Spleen (tissue), 7 donors: ENCODE results near the gene SEMA3A.

Experiments used
- CTCF ChIP-seq, 11 experiments: fragments of 200-600 bp in 7 of 11; fragments of 450-650 bp in 4 of 11; sonication (generic) in 4 of 11; IDR thresholded peaks in 8 of 11; conservative IDR thresholded peaks in 3 of 11; 1 replicate in 7 of 11; 2 replicates in 4 of 11; pipeline versions ENCODE4 v1.4.0 to v1.8.0; 2016 to 2021; ENCODE audit warnings: antibody characterized with exemption in 11 of 11, inconsistent platforms in 4 of 11, mild to moderate bottlenecking in 1 of 11
- POLR2A ChIP-seq, 3 donors: fragments of 450-650 bp; IDR thresholded peaks; one replicate each; pipeline ENCODE4 v1.5.1; 2017; ENCODE audit warnings: antibody characterized with exemption in 3 of 3, mild to moderate bottlenecking in 1 of 3
- POLR2AphosphoS5 ChIP-seq, 3 donors: sonication (generic); formaldehyde crosslinking; IDR thresholded peaks; one replicate each; pipeline ENCODE4 v1.5.1; 2017; ENCODE audit warnings: antibody characterized with exemption in 3 of 3
- donor health status: DM: no; HTN: no; CAD: no; lungs with moderate emphysema.
- donor health status: DM: no; HTN: no; CAD: no.
- donor health status: DM: no; HTN: no; CAD: no.

GRCh38 chr7:83946801-83947200, 247.8 kb downstream of the SEMA3A start:
- TF ChIP-seq CTCF (IDR thresholded peaks at IDR 0.05 in 8 of 11, conservative IDR thresholded peaks at IDR 0.05 in 3 of 11): no peak
- TF ChIP-seq POLR2A (IDR thresholded peaks at IDR 0.05): no peak
- no peak for TF ChIP-seq POLR2AphosphoS5 (IDR thresholded peaks at IDR 0.05)
